Endodermal cell (in vitro differentiated cells): Measurements from ENCODE around the gene IVNS1ABP. TPM values are rescaled to one million over a fixed set of nuclear protein-coding genes. Genes with fewer than 3 reads are reported as not detected.

ENCODE experiments used
- DNase-seq: peaks from one replicate; pipeline ENCODE4 v3.0.0-alpha.2; 2017
- H3K27ac ChIP-seq: 2 replicates; pipeline ENCODE4 v1.5.1; 2013; ENCODE audit warnings: mild to moderate bottlenecking, low read depth, low read length, moderate library complexity
- H3K27me3 ChIP-seq: 2 replicates; pipeline ENCODE4 v1.6.1; 2013; ENCODE audit warnings: mild to moderate bottlenecking, low read length, moderate library complexity; ENCODE audit not compliant: insufficient read depth, control insufficient read depth, poor library complexity, severe bottlenecking
- H3K36me3 ChIP-seq: 2 replicates; pipeline ENCODE4 v1.7.0; 2013; ENCODE audit warnings: mild to moderate bottlenecking, low read length, moderate library complexity; ENCODE audit not compliant: control insufficient read depth, insufficient read depth
- H3K4me1 ChIP-seq: one replicate; pipeline ENCODE4 v1.7.0; 2013; ENCODE audit warnings: low read length; ENCODE audit not compliant: control insufficient read depth, insufficient read depth
- H3K4me3 ChIP-seq: 2 replicates; pipeline ENCODE4 v1.5.1; 2013; ENCODE audit warnings: mild to moderate bottlenecking, low read length, moderate library complexity
- H3K9ac ChIP-seq: 2 replicates; pipeline ENCODE4 v1.6.1; 2013; ENCODE audit warnings: mild to moderate bottlenecking, low read length, moderate library complexity; ENCODE audit not compliant: poor library complexity, severe bottlenecking; ENCODE audit errors: extremely low read depth
- H3K9me3 ChIP-seq: 2 replicates; pipeline ENCODE4 v1.6.1; 2013; ENCODE audit warnings: mild to moderate bottlenecking, low read length, moderate library complexity; ENCODE audit not compliant: control insufficient read depth
- H3K27ac Mint-ChIP-seq: 2 replicates; pipeline ENCODE4 v1.8.0; 2020; ENCODE audit warnings: mixed read lengths
- H3K27me3 Mint-ChIP-seq: 2 replicates; pipeline ENCODE4 v1.8.0; 2021; ENCODE audit warnings: mild to moderate bottlenecking, mixed read lengths; ENCODE audit not compliant: insufficient read depth
- H3K36me3 Mint-ChIP-seq: 2 replicates; pipeline ENCODE4 v1.8.0; 2020; ENCODE audit warnings: low read depth, mixed read lengths
- H3K4me1 Mint-ChIP-seq: 2 replicates; pipeline ENCODE4 v1.8.0; 2020; ENCODE audit warnings: mixed read lengths
- H3K4me3 Mint-ChIP-seq: 2 replicates; pipeline ENCODE4 v1.8.0; 2020; ENCODE audit warnings: mild to moderate bottlenecking, moderate library complexity, mixed read lengths
- H3K9me3 Mint-ChIP-seq: 2 replicates; pipeline ENCODE4 v1.8.0; 2020; ENCODE audit warnings: mild to moderate bottlenecking, mixed read lengths
- CTCF ChIP-seq: fragments of 200-600 bp; sonication (generic); conservative IDR thresholded peaks from 2 replicates; pipeline ENCODE4 v1.5.0; 2021; ENCODE audit warnings: antibody characterized with exemption, mild to moderate bottlenecking
- WGBS, 2 experiments: methylation state at CpG; one replicate each; pipeline versions ENCODE4 v1.1.5 to v1.1.7; 2013; ENCODE audit warnings: missing lambda C conversion rate in 2 of 2, mixed read lengths in 1 of 2; ENCODE audit not compliant: insufficient coverage in 1 of 2, insufficient read length in 1 of 2; 5-methylcytosine and 5-hydroxymethylcytosine counted together
- total RNA-seq, 2 donors: library from RNA; stranded (reverse); fragmentation: NEBNext Ultra II Directional in 1 of 2; extraction: Animal tissue kit (Norgen Biotek cat#: 25700) in 1 of 2; gene quantifications; 2 replicates in 1 of 2; 3 replicates in 1 of 2; pipeline ENCODE4 v1.2.1, GENCODE V29; 2021

The IVNS1ABP gene
- total RNA-seq, 2 donors from 2014 or later: 122 to 163 TPM

- no peaks in the 10 kb centered on the region for H3K27me3 Mint-ChIP-seq
- H3K9me3 ChIP-seq: no peaks in the 10 kb centered on the region
- H3K36me3 Mint-ChIP-seq: peaks cover 35% of the 10 kb centered on the region
- no peaks in the 10 kb centered on the region for H3K9me3 Mint-ChIP-seq
- no peak overlapping the region for H3K4me3 ChIP-seq
- no peak for DNase-seq
- H3K27me3 ChIP-seq: no peaks in the 10 kb centered on the region
- peaks cover 38% of the 10 kb centered on the region for H3K36me3 ChIP-seq
- H3K4me3 Mint-ChIP-seq: no peak overlapping the region
- no peak for TF ChIP-seq CTCF
- WGBS, 2 experiments: 100% methylated on average over 1 of the region's 1 CpG
- H3K27ac Mint-ChIP-seq: no peak overlapping the region
- H3K27ac ChIP-seq: no peak overlapping the region
- H3K4me1 Mint-ChIP-seq: no peaks in the 10 kb centered on the region
- no peaks in the 10 kb centered on the region for H3K4me1 ChIP-seq
- no peak overlapping the region for H3K9ac ChIP-seq
These were observed 25.4 kb downstream of the IVNS1ABP start for GRCh38 chr1:185291652-185292051.

GRCh38 chr1:185291159-185291558, 25.9 kb downstream of the IVNS1ABP start:
- Mint-ChIP-seq H3K9me3 (no peaks in the 10 kb centered on the region), H3K27ac (no peak overlapping the region), H3K27me3 (no peaks in the 10 kb centered on the region), H3K36me3 (peaks cover 30% of the 10 kb centered on the region), H3K4me3 (no peak overlapping the region), H3K4me1 (no peaks in the 10 kb centered on the region)
- H3K27ac ChIP-seq: no peak overlapping the region
- peaks cover 33% of the 10 kb centered on the region for H3K36me3 ChIP-seq
- H3K4me1 ChIP-seq: no peaks in the 10 kb centered on the region
- H3K9me3 ChIP-seq: no peaks in the 10 kb centered on the region
- H3K4me3 ChIP-seq: no peak overlapping the region
- H3K9ac ChIP-seq: no peak overlapping the region
- no peak for TF ChIP-seq CTCF
- H3K27me3 ChIP-seq: no peaks in the 10 kb centered on the region
- WGBS, 2 experiments: 94 to 100% methylated on average over 1 of the region's 1 CpG
- DNase-seq: no peak

- DNase-seq: no peak
- Histone ChIP-seq H3K9ac (no peak overlapping the region), H3K4me1 (no peaks in the 10 kb centered on the region), H3K27ac (no peak overlapping the region), H3K4me3 (no peak overlapping the region), H3K27me3 (no peaks in the 10 kb centered on the region), H3K9me3 (no peaks in the 10 kb centered on the region), H3K36me3 (peaks cover 20% of the 10 kb centered on the region)
- no peaks in the 10 kb centered on the region for H3K27me3 Mint-ChIP-seq
- peaks cover 3% of the 10 kb centered on the region for H3K4me1 Mint-ChIP-seq
- H3K4me3 Mint-ChIP-seq: no peak overlapping the region
- no peak overlapping the region for H3K27ac Mint-ChIP-seq
- TF ChIP-seq CTCF: no peak
- H3K9me3 Mint-ChIP-seq: no peaks in the 10 kb centered on the region
- H3K36me3 Mint-ChIP-seq: peaks cover 20% of the 10 kb centered on the region
These were observed 27.2 kb downstream of the IVNS1ABP start for GRCh38 chr1:185289880-185290279.
